ENCODE data around the gene RHOXF2.
"Not testable (repeated sequence)": the region's sequence is repeated elsewhere in the genome, so short reads cannot be mapped to it uniquely, and the experiment has no call there.

Gene RHOXF2

DNA sequence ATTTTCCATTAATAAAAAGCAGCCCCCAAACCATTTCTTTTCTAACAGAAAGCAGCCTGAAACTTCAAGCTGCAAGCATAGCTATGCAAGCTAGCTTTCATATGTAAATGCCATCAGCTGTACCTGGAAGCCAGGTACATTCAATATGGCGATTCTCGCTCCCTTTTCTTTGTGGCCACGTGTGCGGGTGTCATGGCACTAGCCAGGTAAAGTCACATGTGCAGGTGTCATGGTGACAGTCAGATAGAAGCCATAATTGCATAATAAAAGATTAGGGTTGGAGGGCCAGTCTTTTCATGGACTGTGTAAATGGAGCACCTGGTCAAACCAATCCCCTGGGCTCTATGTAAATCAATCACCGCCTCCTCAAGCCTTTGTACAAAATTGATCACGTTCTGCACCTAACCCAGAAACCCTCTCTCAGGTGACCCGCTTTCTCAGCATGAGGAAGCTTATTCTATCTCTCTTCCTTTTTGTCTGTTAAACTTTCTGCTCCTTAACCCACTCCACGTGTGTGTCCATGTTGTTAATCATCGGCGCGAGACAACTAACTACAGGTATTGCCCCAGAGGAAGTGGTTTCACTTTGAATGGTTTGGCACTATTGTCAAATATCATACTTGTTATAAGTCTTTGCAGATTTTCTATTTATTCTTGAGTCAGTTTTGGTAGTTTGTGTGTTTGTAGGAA, 18.0 kb upstream of the RHOXF2 start:
- ATAC-seq (ENCODE audit: low read depth) (no peak), DNase-seq (ENCODE audit: low spot score) (no peak)
- no peak overlapping the region for H3K4me3 ChIP-seq (ENCODE audit: severe bottlenecking)
- H3K27ac ChIP-seq (ENCODE audit: poor library complexity, severe bottlenecking) = no peak overlapping the region
- H3K4me1 ChIP-seq (ENCODE audit: insufficient read depth, poor library complexity, severe bottlenecking) = no peaks in the 10 kb centered on the region
- H3K36me3 ChIP-seq (ENCODE audit: low read depth) = no peaks in the 10 kb centered on the region
- no peaks in the 10 kb centered on the region for H3K27me3 ChIP-seq (ENCODE audit: insufficient read depth, poor library complexity, severe bottlenecking)
- H3K9me3 ChIP-seq (ENCODE audit: severe bottlenecking) = no peaks in the 10 kb centered on the region
- TF ChIP-seq, protein P1, sequence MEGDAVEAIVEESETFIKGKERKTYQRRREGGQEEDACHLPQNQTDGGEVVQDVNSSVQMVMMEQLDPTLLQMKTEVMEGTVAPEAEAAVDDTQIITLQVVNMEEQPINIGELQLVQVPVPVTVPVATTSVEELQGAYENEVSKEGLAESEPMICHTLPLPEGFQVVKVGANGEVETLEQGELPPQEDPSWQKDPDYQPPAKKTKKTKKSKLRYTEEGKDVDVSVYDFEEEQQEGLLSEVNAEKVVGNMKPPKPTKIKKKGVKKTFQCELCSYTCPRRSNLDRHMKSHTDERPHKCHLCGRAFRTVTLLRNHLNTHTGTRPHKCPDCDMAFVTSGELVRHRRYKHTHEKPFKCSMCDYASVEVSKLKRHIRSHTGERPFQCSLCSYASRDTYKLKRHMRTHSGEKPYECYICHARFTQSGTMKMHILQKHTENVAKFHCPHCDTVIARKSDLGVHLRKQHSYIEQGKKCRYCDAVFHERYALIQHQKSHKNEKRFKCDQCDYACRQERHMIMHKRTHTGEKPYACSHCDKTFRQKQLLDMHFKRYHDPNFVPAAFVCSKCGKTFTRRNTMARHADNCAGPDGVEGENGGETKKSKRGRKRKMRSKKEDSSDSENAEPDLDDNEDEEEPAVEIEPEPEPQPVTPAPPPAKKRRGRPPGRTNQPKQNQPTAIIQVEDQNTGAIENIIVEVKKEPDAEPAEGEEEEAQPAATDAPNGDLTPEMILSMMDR (IDR thresholded peaks at IDR 0.05; ENCODE audit: poor library complexity, severe bottlenecking) = no peak

GRCh38 chrX:120144178-120144844, 14.1 kb upstream of the RHOXF2 start:
- no peak overlapping the region for H3K27ac ChIP-seq (ENCODE audit: poor library complexity, severe bottlenecking)
- TF ChIP-seq, protein P1 (IDR thresholded peaks at IDR 0.05; ENCODE audit: poor library complexity, severe bottlenecking) = no peak
- ATAC-seq (ENCODE audit: low read depth) (no peak), DNase-seq (ENCODE audit: low spot score) (no peak)
- H3K4me3 ChIP-seq (ENCODE audit: severe bottlenecking) = no peak overlapping the region
- H3K27me3 ChIP-seq (ENCODE audit: insufficient read depth, poor library complexity, severe bottlenecking) = no peaks in the 10 kb centered on the region
- H3K9me3 ChIP-seq (ENCODE audit: severe bottlenecking) = no peaks in the 10 kb centered on the region
- no peaks in the 10 kb centered on the region for H3K36me3 ChIP-seq (ENCODE audit: low read depth)
- no peaks in the 10 kb centered on the region for H3K4me1 ChIP-seq (ENCODE audit: insufficient read depth, poor library complexity, severe bottlenecking)

DNA sequence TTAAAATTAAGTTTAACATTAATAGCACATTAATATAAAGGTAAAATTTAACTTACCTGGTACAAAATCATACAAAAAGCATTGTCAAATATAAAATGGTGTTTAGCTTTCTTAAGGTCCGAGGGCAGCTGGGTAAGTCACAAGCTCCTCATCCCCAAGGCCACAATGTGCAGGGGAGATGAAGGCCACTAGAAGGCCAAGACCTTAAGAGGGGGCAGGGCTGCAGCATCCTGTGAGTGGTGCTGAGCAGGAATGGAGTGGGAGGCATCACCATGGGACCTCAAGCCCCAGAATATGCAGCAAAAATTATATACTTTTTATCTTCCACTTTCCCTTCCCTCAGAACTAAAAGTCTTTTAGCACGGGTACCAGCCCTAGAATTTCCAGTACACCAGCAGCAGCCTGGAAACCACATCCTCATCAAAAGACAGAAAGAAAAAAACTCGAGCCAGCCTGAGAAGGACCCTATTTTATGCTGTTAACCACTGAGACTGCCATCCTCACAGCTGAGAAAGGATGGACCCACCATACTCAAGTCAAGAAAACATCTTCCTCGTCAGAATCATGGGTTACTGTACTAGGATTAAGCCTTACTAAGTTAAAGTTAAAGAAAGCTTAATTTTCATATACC, 13.0 kb upstream of the RHOXF2 start:
- ATAC-seq (ENCODE audit: low read depth) (no peak), DNase-seq (ENCODE audit: low spot score) (no peak)
- H3K4me1 ChIP-seq (ENCODE audit: insufficient read depth, poor library complexity, severe bottlenecking) = no peaks in the 10 kb centered on the region
- H3K4me3 ChIP-seq (ENCODE audit: severe bottlenecking) = no peak overlapping the region
- TF ChIP-seq, protein P1 (IDR thresholded peaks at IDR 0.05; ENCODE audit: poor library complexity, severe bottlenecking) = no peak
- H3K27ac ChIP-seq (ENCODE audit: poor library complexity, severe bottlenecking) = no peak overlapping the region
- no peaks in the 10 kb centered on the region for H3K9me3 ChIP-seq (ENCODE audit: severe bottlenecking)
- H3K27me3 ChIP-seq (ENCODE audit: insufficient read depth, poor library complexity, severe bottlenecking) = no peaks in the 10 kb centered on the region
- no peaks in the 10 kb centered on the region for H3K36me3 ChIP-seq (ENCODE audit: low read depth)

- not testable (repeated sequence) for DNase-seq (ENCODE audit: low spot score); H3K36me3 ChIP-seq (ENCODE audit: low read depth); H3K9me3 ChIP-seq (ENCODE audit: severe bottlenecking); H3K4me1 ChIP-seq (ENCODE audit: insufficient read depth, poor library complexity, severe bottlenecking); ATAC-seq (ENCODE audit: low read depth); H3K4me3 ChIP-seq (ENCODE audit: severe bottlenecking); H3K27ac ChIP-seq (ENCODE audit: poor library complexity, severe bottlenecking); H3K27me3 ChIP-seq (ENCODE audit: insufficient read depth, poor library complexity, severe bottlenecking)
Observed at GRCh38 chrX:120146323-120146722, 12.1 kb upstream of the RHOXF2 start.

- Histone ChIP-seq H3K4me3 (ENCODE audit: severe bottlenecking) (no peak overlapping the region), H3K27me3 (ENCODE audit: insufficient read depth, poor library complexity, severe bottlenecking) (no peaks in the 10 kb centered on the region), H3K9me3 (ENCODE audit: severe bottlenecking) (no peaks in the 10 kb centered on the region), H3K4me1 (ENCODE audit: insufficient read depth, poor library complexity, severe bottlenecking) (no peaks in the 10 kb centered on the region), H3K27ac (ENCODE audit: poor library complexity, severe bottlenecking) (no peak overlapping the region), H3K36me3 (ENCODE audit: low read depth) (no peaks in the 10 kb centered on the region)
- DNase-seq (ENCODE audit: low spot score) (no peak), ATAC-seq (ENCODE audit: low read depth) (no peak)
- TF ChIP-seq, protein P1 (IDR thresholded peaks at IDR 0.05; ENCODE audit: poor library complexity, severe bottlenecking) = no peak
Observed at GRCh38 chrX:120147537-120147936, 10.9 kb upstream of the RHOXF2 start.

GRCh38 chrX:120150109-120150744, 8.2 kb upstream of the RHOXF2 start:
- H3K4me1 ChIP-seq (ENCODE audit: insufficient read depth, poor library complexity, severe bottlenecking) = not testable (repeated sequence)
- peak; percentile 51; the same call in 2 of the 3 replicates for ATAC-seq (ENCODE audit: low read depth)

GRCh38 chrX:120159086-120159485, 673 bp downstream of the RHOXF2 start:
- not testable (repeated sequence) for ATAC-seq (ENCODE audit: low read depth); H3K27me3 ChIP-seq (ENCODE audit: insufficient read depth, poor library complexity, severe bottlenecking); H3K27ac ChIP-seq (ENCODE audit: poor library complexity, severe bottlenecking); H3K4me1 ChIP-seq (ENCODE audit: insufficient read depth, poor library complexity, severe bottlenecking); H3K4me3 ChIP-seq (ENCODE audit: severe bottlenecking); DNase-seq (ENCODE audit: low spot score); H3K9me3 ChIP-seq (ENCODE audit: severe bottlenecking); H3K36me3 ChIP-seq (ENCODE audit: low read depth)

More at GRCh38 chrX:120150109-120150744, 8.2 kb upstream of the RHOXF2 start:
- not testable (repeated sequence) for DNase-seq (ENCODE audit: low spot score); H3K27me3 ChIP-seq (ENCODE audit: insufficient read depth, poor library complexity, severe bottlenecking); H3K4me3 ChIP-seq (ENCODE audit: severe bottlenecking); H3K36me3 ChIP-seq (ENCODE audit: low read depth); H3K9me3 ChIP-seq (ENCODE audit: severe bottlenecking); H3K27ac ChIP-seq (ENCODE audit: poor library complexity, severe bottlenecking)
